Measurements from ENCODE around the gene SLC25A26.
"Not testable (repeated sequence)": the region's sequence is repeated elsewhere in the genome, so short reads cannot be mapped to it uniquely, and the experiment has no call there.

SLC25A26 gene

DNA sequence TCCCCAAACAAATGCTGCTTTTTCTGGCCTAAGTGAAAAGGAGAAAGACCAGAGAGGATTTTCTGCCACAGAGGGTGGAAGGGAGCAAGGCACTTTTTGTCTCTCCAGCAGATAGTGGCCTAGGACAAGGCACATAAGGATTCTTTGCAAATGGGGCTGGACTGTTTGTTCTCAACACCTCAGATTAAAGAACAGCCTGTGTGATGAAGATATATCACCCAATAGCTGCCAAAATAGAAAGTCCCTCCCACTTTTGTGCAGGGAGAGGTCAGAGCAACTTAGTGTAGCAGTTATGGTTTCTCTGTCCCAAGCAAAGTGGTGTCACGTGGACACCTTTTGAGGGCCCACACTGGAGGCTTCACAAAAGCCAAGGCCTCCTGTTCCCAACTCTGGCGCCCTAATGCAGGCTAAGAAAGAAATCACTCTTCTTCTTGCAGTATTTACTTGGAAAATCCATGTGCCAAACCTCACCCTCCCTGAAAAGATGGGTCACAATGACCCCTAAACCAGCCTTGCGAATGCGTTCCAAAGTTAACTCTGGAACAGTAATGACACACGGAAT lies 195.1 kb downstream of the SLC25A26 start:
- DNase-seq, result no peak

- DNase-seq, result no peak
Observed at GRCh38 chr3:66416556-66417304, 195.9 kb downstream of the SLC25A26 start.

DNA sequence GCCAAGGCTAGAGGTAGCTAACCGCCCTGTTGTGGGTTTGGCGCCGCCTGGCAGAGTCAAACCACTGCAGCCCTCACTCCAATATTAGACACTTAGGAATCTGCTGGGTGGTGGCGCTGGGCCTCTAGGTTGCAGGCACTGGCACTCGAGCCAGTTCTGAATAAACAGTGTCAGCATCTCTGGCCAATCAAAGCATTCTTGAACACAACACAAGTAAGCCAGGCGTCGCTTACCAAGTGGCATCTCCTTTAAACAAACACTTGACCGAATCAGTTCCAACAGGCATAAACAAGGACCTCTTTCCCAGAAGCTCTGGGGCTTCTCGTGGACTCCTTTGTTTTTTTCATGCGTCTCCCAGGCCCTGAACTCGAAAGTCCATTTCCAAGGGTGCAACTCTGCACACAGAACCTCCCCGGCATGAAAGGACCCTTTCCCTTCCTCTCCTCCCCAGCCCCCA lies 197.7 kb downstream of the SLC25A26 start:
- no peak for DNase-seq

GRCh38 chr3:66419036-66419435 lies 198.2 kb downstream of the SLC25A26 start:
- DNase-seq, result no peak

GRCh38 chr3:66421144-66421543 lies 200.3 kb downstream of the SLC25A26 start:
- DNase-seq, result not testable (repeated sequence)

DNA sequence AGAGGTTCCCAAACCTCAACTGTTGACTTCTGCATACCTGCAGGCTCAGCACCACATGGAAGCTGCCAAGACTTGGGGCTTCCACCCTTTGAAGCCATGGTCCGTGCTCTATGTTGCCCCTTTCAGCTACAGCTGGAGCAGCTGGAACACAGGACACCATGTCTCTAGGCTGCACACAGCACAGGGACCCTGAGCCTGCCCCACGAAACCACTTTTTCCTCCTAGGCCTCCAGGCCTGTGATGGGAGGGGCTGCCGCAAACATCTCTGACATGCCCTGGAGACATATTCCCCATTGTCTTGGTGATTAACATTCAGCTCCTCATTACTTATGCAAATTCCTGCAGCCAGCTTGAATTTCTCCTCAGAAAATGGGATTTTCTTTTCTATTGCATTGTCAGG lies 201.1 kb downstream of the SLC25A26 start:
- not testable (repeated sequence) for DNase-seq

DNA sequence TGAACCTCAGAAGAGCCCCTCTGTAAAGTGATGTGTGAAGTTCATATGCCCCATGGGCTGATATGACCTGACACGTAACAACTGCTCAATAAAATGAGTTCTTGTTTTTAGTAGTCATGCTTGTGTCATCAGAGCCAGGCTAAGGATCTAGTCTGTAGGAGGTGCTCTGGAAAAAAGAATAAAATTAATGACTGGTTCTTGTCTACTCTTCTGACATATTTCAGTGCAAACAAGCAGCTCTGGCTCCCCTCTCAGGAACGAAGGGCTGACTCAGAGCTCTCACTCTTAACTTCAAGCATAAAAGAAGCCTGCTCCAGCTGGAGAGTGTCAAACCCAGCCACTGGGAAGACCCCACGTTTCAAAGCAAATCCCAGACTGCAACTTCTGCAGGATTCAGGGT lies 203.0 kb downstream of the SLC25A26 start:
- DNase-seq, result no peak

- DNase-seq, result no peak
Observed at GRCh38 chr3:66425032-66425431, 204.2 kb downstream of the SLC25A26 start.

DNA sequence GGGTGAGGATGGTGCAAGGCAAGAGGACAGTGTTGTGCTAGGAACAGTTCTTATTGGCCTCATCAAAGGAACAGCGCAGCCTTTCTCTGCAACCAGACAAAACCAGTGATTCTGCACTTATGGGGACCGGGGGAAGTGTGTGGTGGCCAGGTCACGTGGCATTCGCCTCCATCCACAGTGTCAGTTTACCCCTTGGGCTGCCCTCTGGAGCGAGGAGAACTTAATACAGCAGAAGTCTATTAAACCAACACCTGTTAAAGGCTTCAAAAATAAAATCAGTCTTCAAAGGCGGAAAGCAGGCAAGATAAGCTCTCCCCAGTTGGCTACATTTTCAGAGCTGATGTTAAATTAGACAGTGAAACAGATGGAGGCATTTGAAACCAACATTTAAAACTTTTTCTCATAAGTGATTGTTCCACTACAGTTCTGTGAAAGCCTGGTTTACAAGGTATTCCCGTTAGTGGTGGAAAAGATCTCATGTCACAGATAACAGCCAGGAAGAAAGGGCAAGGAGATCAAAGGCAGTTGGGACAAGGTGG lies 204.8 kb downstream of the SLC25A26 start:
- no peak for DNase-seq

GRCh38 chr3:66426135-66426534 lies 205.3 kb downstream of the SLC25A26 start:
- no peak for DNase-seq

GRCh38 chr3:66427352-66427751 lies 206.6 kb downstream of the SLC25A26 start:
- no peak for DNase-seq

DNA sequence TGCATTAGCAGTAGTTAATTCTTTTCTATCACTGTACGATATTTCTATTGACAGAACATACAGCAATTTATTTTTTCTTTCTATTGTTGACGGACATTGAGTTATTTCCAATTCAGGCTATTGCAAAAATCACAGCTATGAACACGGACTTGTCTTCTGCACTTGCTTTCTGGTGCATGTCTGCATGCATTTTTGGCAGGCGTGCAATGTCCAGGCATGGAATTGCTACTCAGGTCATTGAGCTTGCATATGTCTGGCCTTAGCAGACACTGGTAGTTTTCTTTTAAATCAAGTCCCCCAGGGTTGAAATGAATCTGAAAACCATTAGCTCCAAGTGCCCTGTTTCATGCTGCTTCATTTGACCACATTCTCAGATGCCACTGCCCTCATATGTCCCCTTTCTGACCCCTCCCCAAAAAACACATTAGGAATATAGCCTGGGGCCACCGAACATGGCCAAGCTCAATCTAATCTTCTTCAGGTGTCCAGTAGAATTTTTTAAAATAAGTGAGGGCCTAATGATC lies 207.2 kb downstream of the SLC25A26 start:
- DNase-seq, result no peak
